SU-DHL-6 (cell line): Measurements from ENCODE around the gene TTYH1.

Source experiments
- H2AFZ ChIP-seq: fragments of 200-600 bp; sonication (generic); 2 replicates; pipeline ENCODE4 v1.6.1; 2014; ENCODE audit warnings: low read depth, mild to moderate bottlenecking, moderate library complexity, mixed read lengths, antibody characterized with exemption, low read length; ENCODE audit not compliant: severe bottlenecking
- H3F3A ChIP-seq: fragments of 200-600 bp; shearing (Covaris generic); 2 replicates; pipeline ENCODE4 v1.6.0; 2016; ENCODE audit warnings: antibody characterized with exemption, mild to moderate bottlenecking; ENCODE audit not compliant: insufficient read depth
- H3K27ac ChIP-seq: fragments of 200-600 bp; sonication (generic); 2 replicates; pipeline ENCODE4 v1.5.1; 2016; ENCODE audit warnings: low read depth, mild to moderate bottlenecking, low read length, moderate library complexity, mixed read lengths
- H3K27me3 ChIP-seq: fragments of 200-600 bp; sonication (generic), shearing (Covaris generic); 2 replicates; pipeline ENCODE4 v1.6.0; 2014; ENCODE audit warnings: mild to moderate bottlenecking, low read length
- H3K36me3 ChIP-seq: fragments of 200-600 bp; sonication (generic); 2 replicates; pipeline ENCODE4 v1.6.1; 2014; ENCODE audit warnings: mild to moderate bottlenecking, low read length, mixed read lengths
- H3K4me2 ChIP-seq: fragments of 300-600, 200-600 bp; shearing (Covaris generic), sonication (generic); 2 replicates; pipeline ENCODE4 v1.6.0; 2014; ENCODE audit warnings: low read length, low read depth, mild to moderate bottlenecking; ENCODE audit not compliant: poor library complexity, severe bottlenecking
- H3K4me3 ChIP-seq: fragments of 200-600 bp; sonication (generic); 2 replicates; pipeline ENCODE4 v1.5.1; 2014; ENCODE audit warnings: antibody characterized with exemption, low read length, mild to moderate bottlenecking, mixed read lengths; ENCODE audit not compliant: insufficient read depth, poor library complexity, severe bottlenecking
- H3K79me2 ChIP-seq: fragments of 200-600 bp; sonication (generic); 2 replicates; pipeline ENCODE4 v1.6.1; 2014; ENCODE audit warnings: mild to moderate bottlenecking, low read length, moderate library complexity; ENCODE audit not compliant: insufficient read depth
- H3K9ac ChIP-seq: fragments of 200-600 bp; sonication (generic); 2 replicates; pipeline ENCODE4 v1.7.0; 2014; ENCODE audit warnings: mild to moderate bottlenecking, low read length
- H3K9me2 ChIP-seq: fragments of 200-600 bp; sonication (generic); replicated peaks from 2 replicates; pipeline ENCODE4 v1.6.1; 2014; ENCODE audit warnings: low read length; ENCODE audit not compliant: insufficient read depth
- H3K9me3 ChIP-seq: fragments of 200-600 bp; sonication (generic); 2 replicates; pipeline ENCODE4 v1.6.1; 2014; ENCODE audit warnings: low read length, mixed read lengths; ENCODE audit not compliant: insufficient read depth
- H4K20me1 ChIP-seq: fragments of 200-600 bp; sonication (generic); 2 replicates; pipeline ENCODE4 v1.6.1; 2014; ENCODE audit warnings: low read depth, mild to moderate bottlenecking, antibody characterized with exemption, low read length, moderate library complexity, mixed read lengths
- EZH2phosphoT487 ChIP-seq: fragments of 200-600 bp; sonication (generic), shearing (Covaris generic); conservative IDR thresholded peaks from 2 replicates; pipeline ENCODE4 v1.6.1; 2018; ENCODE audit warnings: mild to moderate bottlenecking, antibody characterized with exemption, low read length, moderate library complexity, mixed read lengths
- TF ChIP-seq, protein P1 (sequence below): fragments of 200-600 bp; sonication (generic); IDR thresholded peaks from one replicate; pipeline ENCODE4 v1.5.1; 2017; ENCODE audit warnings: antibody characterized with exemption, mild to moderate bottlenecking, low read length, moderate library complexity; ENCODE audit not compliant: insufficient read depth, poor library complexity, severe bottlenecking

Gene TTYH1

DNA sequence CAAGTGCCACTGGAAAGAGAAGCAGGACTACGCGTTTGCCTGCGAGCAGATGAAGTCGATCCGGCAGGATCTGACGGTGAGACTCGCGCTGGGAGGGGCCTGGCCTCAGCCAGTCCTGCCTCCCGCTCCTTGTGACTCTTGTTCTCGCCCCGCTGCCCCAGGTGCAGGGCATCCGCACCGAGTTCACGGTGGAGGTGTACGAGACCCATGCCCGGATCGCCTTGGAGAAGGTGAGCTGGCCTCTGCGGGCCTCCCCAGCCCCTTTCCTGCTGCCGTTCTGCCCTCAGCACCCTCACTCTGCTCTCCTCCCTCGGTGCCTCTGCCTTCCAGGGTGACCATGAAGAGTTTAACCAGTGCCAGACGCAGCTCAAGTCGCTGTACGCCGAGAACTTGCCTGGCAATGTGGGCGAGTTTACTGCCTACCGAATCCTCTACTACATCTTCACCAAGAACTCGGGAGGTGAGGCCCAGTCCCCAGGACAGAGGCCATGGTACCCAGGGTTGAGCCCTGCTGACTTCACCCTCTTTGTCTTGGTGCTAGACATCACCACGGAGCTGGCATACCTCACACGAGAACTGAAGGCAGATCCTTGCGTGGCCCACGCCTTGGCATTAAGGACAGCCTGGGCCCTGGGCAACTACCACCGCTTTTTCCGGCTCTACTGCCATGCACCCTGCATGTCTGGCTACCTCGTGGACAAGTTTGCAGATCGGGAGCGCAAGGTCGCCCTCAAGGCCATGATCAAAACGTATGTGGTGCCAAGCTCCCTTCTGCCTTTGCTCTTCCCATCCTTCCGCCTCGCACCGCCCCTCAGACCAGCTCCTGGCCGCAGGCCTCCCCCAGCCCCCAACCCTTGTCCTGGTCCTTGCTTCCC, 42.7 kb downstream of the TTYH1 start:
- H3K9me3 ChIP-seq = no peaks in the 10 kb centered on the region
- no peak overlapping the region for H3K27ac ChIP-seq
- 0 out of 2 replicates have a peak, but pooled peaks cover 5% of the 10 kb centered on the region for H3K36me3 ChIP-seq
- H4K20me1 ChIP-seq = no peaks in the 10 kb centered on the region; the same call in 1 of the 2 replicates
- no peak overlapping the region for H3K4me2 ChIP-seq
- no peaks in the 10 kb centered on the region for H3K9me2 ChIP-seq
- H3K79me2 ChIP-seq = peaks cover 8% of the 10 kb centered on the region
- H3K4me3 ChIP-seq = no peak overlapping the region
- TF ChIP-seq, protein P1, sequence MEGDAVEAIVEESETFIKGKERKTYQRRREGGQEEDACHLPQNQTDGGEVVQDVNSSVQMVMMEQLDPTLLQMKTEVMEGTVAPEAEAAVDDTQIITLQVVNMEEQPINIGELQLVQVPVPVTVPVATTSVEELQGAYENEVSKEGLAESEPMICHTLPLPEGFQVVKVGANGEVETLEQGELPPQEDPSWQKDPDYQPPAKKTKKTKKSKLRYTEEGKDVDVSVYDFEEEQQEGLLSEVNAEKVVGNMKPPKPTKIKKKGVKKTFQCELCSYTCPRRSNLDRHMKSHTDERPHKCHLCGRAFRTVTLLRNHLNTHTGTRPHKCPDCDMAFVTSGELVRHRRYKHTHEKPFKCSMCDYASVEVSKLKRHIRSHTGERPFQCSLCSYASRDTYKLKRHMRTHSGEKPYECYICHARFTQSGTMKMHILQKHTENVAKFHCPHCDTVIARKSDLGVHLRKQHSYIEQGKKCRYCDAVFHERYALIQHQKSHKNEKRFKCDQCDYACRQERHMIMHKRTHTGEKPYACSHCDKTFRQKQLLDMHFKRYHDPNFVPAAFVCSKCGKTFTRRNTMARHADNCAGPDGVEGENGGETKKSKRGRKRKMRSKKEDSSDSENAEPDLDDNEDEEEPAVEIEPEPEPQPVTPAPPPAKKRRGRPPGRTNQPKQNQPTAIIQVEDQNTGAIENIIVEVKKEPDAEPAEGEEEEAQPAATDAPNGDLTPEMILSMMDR = no peak
- no peak for TF ChIP-seq EZH2phosphoT487
- no peak overlapping the region for H3K9ac ChIP-seq
- H2AFZ ChIP-seq = no peak overlapping the region
- H3K27me3 ChIP-seq = no peaks in the 10 kb centered on the region
- peaks cover 16% of the 10 kb centered on the region; the same call in 1 of the 2 replicates for H3F3A ChIP-seq

DNA sequence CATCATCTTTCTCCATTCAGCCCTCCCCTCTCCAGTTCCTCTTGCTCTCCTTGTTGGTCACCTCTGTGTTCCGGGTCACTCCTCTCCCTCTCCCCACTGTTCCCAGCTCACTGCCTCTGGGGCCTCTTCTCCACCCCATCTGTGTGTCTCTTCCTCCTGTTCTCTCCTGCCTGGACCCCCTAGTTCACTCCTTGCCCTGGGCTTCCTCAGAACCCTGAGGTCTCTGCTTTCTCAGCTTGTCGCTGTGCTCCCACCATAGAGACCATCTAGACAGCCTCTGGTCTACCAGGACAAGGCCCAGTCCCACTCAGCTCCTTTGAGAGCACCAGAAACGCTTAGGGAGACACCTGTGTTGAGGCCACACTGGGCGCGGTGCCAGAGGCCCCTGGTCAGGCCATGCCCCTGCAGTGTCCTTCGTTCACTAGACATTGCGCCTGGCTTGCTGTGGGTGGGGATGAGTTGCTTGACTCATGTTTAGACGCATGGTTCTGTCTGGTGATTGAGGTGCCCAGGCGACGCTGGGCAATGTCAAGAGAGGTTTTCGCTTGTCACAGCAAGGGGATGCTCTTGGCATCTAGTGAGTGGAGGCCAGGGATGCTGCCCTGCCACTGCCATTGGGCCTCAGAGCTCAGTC, 43.5 kb downstream of the TTYH1 start:
- Histone ChIP-seq H3K4me2 (no peak overlapping the region), H3K4me3 (no peak overlapping the region), H4K20me1 (no peaks in the 10 kb centered on the region; the same call in 1 of the 2 replicates), H2AFZ (no peak overlapping the region), H3K36me3 (0 out of 2 replicates have a peak, but pooled peaks cover 5% of the 10 kb centered on the region), H3K79me2 (peaks cover under 1% of the 10 kb centered on the region; the same call in 1 of the 2 replicates), H3K9ac (no peak overlapping the region), H3K27me3 (no peaks in the 10 kb centered on the region), H3F3A (peaks cover 16% of the 10 kb centered on the region; the same call in 1 of the 2 replicates), H3K9me3 (no peaks in the 10 kb centered on the region), H3K27ac (no peak overlapping the region), H3K9me2 (no peaks in the 10 kb centered on the region)
- TF ChIP-seq, protein P1 = no peak
- no peak for TF ChIP-seq EZH2phosphoT487

DNA sequence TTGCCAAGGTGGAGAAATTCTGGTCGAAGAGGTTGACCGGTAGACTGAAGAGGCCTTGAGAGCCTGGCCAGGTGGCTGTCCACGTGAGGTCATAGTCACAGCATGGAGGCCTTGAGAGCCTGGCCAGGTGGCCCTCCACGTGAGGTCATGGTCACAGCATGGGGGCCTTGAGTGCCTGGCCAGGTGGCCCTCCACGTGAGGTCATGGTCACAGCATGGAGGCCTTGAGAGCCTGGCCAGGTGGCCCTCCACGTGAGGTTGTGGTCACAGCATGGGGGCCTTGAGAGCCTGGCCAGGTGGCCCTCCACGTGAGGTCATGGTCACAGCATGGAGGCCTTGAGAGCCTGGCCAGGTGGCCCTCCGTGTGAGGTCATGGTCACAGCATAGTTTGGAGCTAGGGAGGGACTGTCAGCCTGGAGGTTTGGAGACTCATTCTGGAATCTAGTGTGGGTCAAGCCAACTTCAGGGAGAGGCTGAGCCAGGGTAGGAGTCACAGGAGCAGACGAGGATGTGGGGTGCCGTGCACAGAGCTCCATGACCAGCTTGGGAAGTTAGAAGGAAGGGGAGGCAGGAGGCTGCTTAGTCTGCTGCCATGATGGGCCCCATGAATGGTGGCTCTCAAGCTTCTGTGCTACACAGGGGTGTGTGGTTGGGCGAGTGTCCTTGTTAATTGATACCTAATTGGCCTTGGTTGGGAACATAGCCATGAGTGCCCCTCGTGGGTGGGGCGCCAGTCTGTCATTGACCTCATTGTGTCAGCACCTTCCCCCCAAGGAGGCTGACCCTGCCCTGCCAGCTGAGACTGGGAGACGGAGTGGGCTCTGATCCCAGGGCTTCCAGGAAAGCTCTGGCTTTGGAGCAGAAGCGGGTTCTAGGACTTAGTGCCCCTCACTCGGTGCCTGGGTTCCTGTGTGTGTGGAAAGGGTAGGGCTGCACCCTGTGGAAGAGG, 44.3 kb downstream of the TTYH1 start:
- H3K4me2 ChIP-seq = no peak overlapping the region
- 0 out of 2 replicates have a peak, but pooled peaks cover 5% of the 10 kb centered on the region for H3K36me3 ChIP-seq
- peaks cover 21% of the 10 kb centered on the region; the same call in 1 of the 2 replicates for H3F3A ChIP-seq
- no peaks in the 10 kb centered on the region for H3K9me2 ChIP-seq
- H3K27ac ChIP-seq = no peak overlapping the region
- no peak overlapping the region for H3K4me3 ChIP-seq
- H3K27me3 ChIP-seq = no peaks in the 10 kb centered on the region
- no peaks in the 10 kb centered on the region; the same call in 1 of the 2 replicates for H4K20me1 ChIP-seq
- H3K9me3 ChIP-seq = no peaks in the 10 kb centered on the region
- H3K9ac ChIP-seq = no peak overlapping the region
- no peak for TF ChIP-seq EZH2phosphoT487
- TF ChIP-seq, protein P1 = no peak
- H3K79me2 ChIP-seq = no peaks in the 10 kb centered on the region
- no peak overlapping the region for H2AFZ ChIP-seq
